ENCODE data around the gene KLRF1. TPM values are rescaled to one million over a fixed set of nuclear protein-coding genes. Genes with fewer than 3 reads are reported as not detected.

The KLRF1 gene
- not detected for polyA plus RNA-seq (2013, experiment 1 of 2)
- polyA plus RNA-seq (2013, experiment 2 of 2): 0.10 TPM

- no peak within 1 kb of the TSS for H2AK5ac ChIP-seq (ENCODE audit: low read length, severe bottlenecking)
- H2AFZ ChIP-seq (ENCODE audit: low read depth, low read length): no peak within 1 kb of the TSS
- no peak within 1 kb of the TSS for H3K4ac ChIP-seq (ENCODE audit: low read depth in 1 of 2, low read length in 2 of 2)
- H2BK5ac ChIP-seq (ENCODE audit: low read depth, low read length, poor library complexity, severe bottlenecking): no peak within 1 kb of the TSS
- no peak within 1 kb of the TSS for H2BK120ac ChIP-seq (ENCODE audit: low read depth, low read length)
- no peaks in the 10 kb centered on the region for H3K79me1 ChIP-seq (replicated peaks; ENCODE audit: low read length, poor library complexity, severe bottlenecking)
- H4K8ac ChIP-seq (ENCODE audit: low read length): no peak within 1 kb of the TSS
- no peak within 1 kb of the TSS for H3K9ac ChIP-seq (ENCODE audit: low read length)
- no peak for DNase-seq
- H3K23ac ChIP-seq (ENCODE audit: low read length in 2 of 2): no peak within 1 kb of the TSS
- no peak within 1 kb of the TSS for H4K91ac ChIP-seq (ENCODE audit: low read length)
- H3K9me3 ChIP-seq (ENCODE audit: control insufficient read depth, low read length): no peaks in the 10 kb centered on the region
- H3K27me3 ChIP-seq (ENCODE audit: control insufficient read depth in 1 of 2, insufficient read depth in 1 of 2, low read length in 2 of 2): no peaks in the 10 kb centered on the region
- no peak within 1 kb of the TSS for H3K4me3 ChIP-seq (ENCODE audit: insufficient read depth in 1 of 2, low read depth in 1 of 2, low read length in 2 of 2)
- H3K36me3 ChIP-seq (ENCODE audit: control insufficient read depth in 1 of 2, insufficient read depth in 2 of 2, low read depth in 1 of 2, low read length in 2 of 2): no peaks in the 10 kb centered on the region
- H2BK15ac ChIP-seq (ENCODE audit: low read depth, poor library complexity, severe bottlenecking): no peak within 1 kb of the TSS
- no peak within 1 kb of the TSS for H2BK12ac ChIP-seq (ENCODE audit: low read length in 2 of 2)
- no peak within 1 kb of the TSS for H3K4me2 ChIP-seq (ENCODE audit: low read length, poor library complexity, severe bottlenecking)
- no peak within 1 kb of the TSS for H3K27ac ChIP-seq (ENCODE audit: low read length, poor library complexity, severe bottlenecking)
- no peak within 1 kb of the TSS for H3K14ac ChIP-seq (ENCODE audit: low read length in 2 of 2)
- H3K18ac ChIP-seq (ENCODE audit: low read depth in 1 of 2, low read length in 2 of 2): no peak within 1 kb of the TSS
- no peaks in the 10 kb centered on the region for H3K4me1 ChIP-seq (ENCODE audit: control insufficient read depth, insufficient read depth, low read depth, low read length)
- WGBS: 81% methylated on average over 2 of the region's 3 CpGs
Observed at GRCh38 chr12:9827209-9827888, at the start of gene KLRF1. TSS of gene KLRF1 (plus strand) at chr12:9827481. CDS start at chr12:9827545, 64 bp downstream.

GRCh38 chr12:9779209-9779608, 48.1 kb upstream of the KLRF1 start:
- Histone ChIP-seq H2AFZ (ENCODE audit: low read depth, low read length) (no peak overlapping the region), H3K27ac (ENCODE audit: low read length, poor library complexity, severe bottlenecking) (no peak overlapping the region), H3K27me3 (ENCODE audit: control insufficient read depth in 1 of 2, insufficient read depth in 1 of 2, low read length in 2 of 2) (no peaks in the 10 kb centered on the region), H2BK120ac (ENCODE audit: low read depth, low read length) (no peak overlapping the region), H3K23ac (ENCODE audit: low read length in 2 of 2) (no peak overlapping the region), H3K36me3 (ENCODE audit: control insufficient read depth in 1 of 2, insufficient read depth in 2 of 2, low read depth in 1 of 2, low read length in 2 of 2) (no peaks in the 10 kb centered on the region), H2BK12ac (ENCODE audit: low read length in 2 of 2) (no peak overlapping the region), H3K14ac (ENCODE audit: low read length in 2 of 2) (no peak overlapping the region), H2BK5ac (ENCODE audit: low read depth, low read length, poor library complexity, severe bottlenecking) (no peak overlapping the region), H3K4me1 (ENCODE audit: control insufficient read depth, insufficient read depth, low read depth, low read length) (no peaks in the 10 kb centered on the region), H3K79me1 (replicated peaks; ENCODE audit: low read length, poor library complexity, severe bottlenecking) (no peaks in the 10 kb centered on the region), H3K4ac (ENCODE audit: low read depth in 1 of 2, low read length in 2 of 2) (no peak overlapping the region), H3K4me2 (ENCODE audit: low read length, poor library complexity, severe bottlenecking) (no peak overlapping the region), H2AK5ac (ENCODE audit: low read length, severe bottlenecking) (no peak overlapping the region), H4K8ac (ENCODE audit: low read length) (no peak overlapping the region), H3K9ac (ENCODE audit: low read length) (no peak overlapping the region), H4K91ac (ENCODE audit: low read length) (no peak overlapping the region), H3K4me3 (ENCODE audit: insufficient read depth in 1 of 2, low read depth in 1 of 2, low read length in 2 of 2) (no peak overlapping the region), H2BK15ac (ENCODE audit: low read depth, poor library complexity, severe bottlenecking) (no peak overlapping the region), H3K18ac (ENCODE audit: low read depth in 1 of 2, low read length in 2 of 2) (no peak overlapping the region), H3K9me3 (ENCODE audit: control insufficient read depth, low read length) (no peaks in the 10 kb centered on the region)
- no peak for DNase-seq
- WGBS: 100% methylated on average over 1 of the region's 4 CpGs

- Histone ChIP-seq H4K8ac (ENCODE audit: low read length) (peak overlapping the region; percentile 54), H3K14ac (ENCODE audit: low read length in 2 of 2) (no peak overlapping the region), H3K4me3 (ENCODE audit: insufficient read depth in 1 of 2, low read depth in 1 of 2, low read length in 2 of 2) (no peak overlapping the region), H2BK5ac (ENCODE audit: low read depth, low read length, poor library complexity, severe bottlenecking) (no peak overlapping the region), H3K4me2 (ENCODE audit: low read length, poor library complexity, severe bottlenecking) (no peak overlapping the region), H3K27me3 (ENCODE audit: control insufficient read depth in 1 of 2, insufficient read depth in 1 of 2, low read length in 2 of 2) (no peaks in the 10 kb centered on the region), H3K9ac (ENCODE audit: low read length) (no peak overlapping the region), H3K9me3 (ENCODE audit: control insufficient read depth, low read length) (no peaks in the 10 kb centered on the region), H3K4ac (ENCODE audit: low read depth in 1 of 2, low read length in 2 of 2) (no peak overlapping the region), H2AFZ (ENCODE audit: low read depth, low read length) (no peak overlapping the region), H3K23ac (ENCODE audit: low read length in 2 of 2) (no peak overlapping the region), H3K36me3 (ENCODE audit: control insufficient read depth in 1 of 2, insufficient read depth in 2 of 2, low read depth in 1 of 2, low read length in 2 of 2) (no peaks in the 10 kb centered on the region), H3K4me1 (ENCODE audit: control insufficient read depth, insufficient read depth, low read depth, low read length) (no peaks in the 10 kb centered on the region), H2AK5ac (ENCODE audit: low read length, severe bottlenecking) (no peak overlapping the region), H2BK15ac (ENCODE audit: low read depth, poor library complexity, severe bottlenecking) (no peak overlapping the region), H4K91ac (ENCODE audit: low read length) (peak overlapping the region; percentile 68), H2BK12ac (ENCODE audit: low read length in 2 of 2) (peak overlapping the region; percentile 15 to 84), H3K27ac (ENCODE audit: low read length, poor library complexity, severe bottlenecking) (no peak overlapping the region), H3K18ac (ENCODE audit: low read depth in 1 of 2, low read length in 2 of 2) (peak overlapping the region; percentile 16 to 62), H3K79me1 (replicated peaks; ENCODE audit: low read length, poor library complexity, severe bottlenecking) (no peaks in the 10 kb centered on the region), H2BK120ac (ENCODE audit: low read depth, low read length) (no peak overlapping the region)
- DNase-seq: no peak
- 90% methylated on average over 1 of the region's 2 CpGs for WGBS
Observed at GRCh38 chr12:9781360-9781759, 45.9 kb upstream of the KLRF1 start.

GRCh38 chr12:9782547-9783382, 44.5 kb upstream of the KLRF1 start:
- Histone ChIP-seq H2BK5ac (ENCODE audit: low read depth, low read length, poor library complexity, severe bottlenecking) (no peak overlapping the region), H2AFZ (ENCODE audit: low read depth, low read length) (no peak overlapping the region), H2BK120ac (ENCODE audit: low read depth, low read length) (no peak overlapping the region), H3K9ac (ENCODE audit: low read length) (no peak overlapping the region), H4K8ac (ENCODE audit: low read length) (peak overlapping the region; percentile 29), H3K27me3 (ENCODE audit: control insufficient read depth in 1 of 2, insufficient read depth in 1 of 2, low read length in 2 of 2) (no peaks in the 10 kb centered on the region), H3K4me3 (ENCODE audit: insufficient read depth in 1 of 2, low read depth in 1 of 2, low read length in 2 of 2) (no peak overlapping the region), H3K4me1 (ENCODE audit: control insufficient read depth, insufficient read depth, low read depth, low read length) (no peaks in the 10 kb centered on the region), H3K27ac (ENCODE audit: low read length, poor library complexity, severe bottlenecking) (no peak overlapping the region), H3K14ac (ENCODE audit: low read length in 2 of 2) (no peak overlapping the region), H3K36me3 (ENCODE audit: control insufficient read depth in 1 of 2, insufficient read depth in 2 of 2, low read depth in 1 of 2, low read length in 2 of 2) (no peaks in the 10 kb centered on the region), H2BK12ac (ENCODE audit: low read length in 2 of 2) (no peak overlapping the region), H2AK5ac (ENCODE audit: low read length, severe bottlenecking) (no peak overlapping the region), H3K23ac (ENCODE audit: low read length in 2 of 2) (no peak overlapping the region), H3K9me3 (ENCODE audit: control insufficient read depth, low read length) (no peaks in the 10 kb centered on the region), H4K91ac (ENCODE audit: low read length) (no peak overlapping the region), H3K4ac (ENCODE audit: low read depth in 1 of 2, low read length in 2 of 2) (no peak overlapping the region), H3K4me2 (ENCODE audit: low read length, poor library complexity, severe bottlenecking) (no peak overlapping the region), H3K79me1 (replicated peaks; ENCODE audit: low read length, poor library complexity, severe bottlenecking) (no peaks in the 10 kb centered on the region), H2BK15ac (ENCODE audit: low read depth, poor library complexity, severe bottlenecking) (no peak overlapping the region), H3K18ac (ENCODE audit: low read depth in 1 of 2, low read length in 2 of 2) (peak overlapping the region in 1 of 2 experiments; percentile 40)
- no peak for DNase-seq
- 54% methylated on average over 6 of the region's 7 CpGs for WGBS

Measured in mesenchymal stem cell (in vitro differentiated cells and primary cell).